ENCODE results near the gene GGT6.

DNA sequence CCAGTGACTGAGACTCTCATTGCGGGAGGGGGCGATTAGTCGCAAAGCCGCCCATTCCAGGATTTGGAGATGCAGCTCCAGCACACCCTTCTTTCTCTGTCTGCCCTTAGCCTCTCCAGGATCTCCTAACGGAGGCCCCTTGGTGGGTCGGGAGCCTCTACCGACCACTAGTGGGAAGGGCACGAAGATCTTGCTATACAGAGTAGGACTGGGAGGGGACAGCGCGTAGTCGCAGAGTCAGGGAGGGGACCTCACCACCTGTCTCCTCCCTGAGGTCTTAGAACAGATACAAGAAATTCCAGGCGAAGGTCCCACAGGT, 23.4 kb upstream of the GGT6 start:
- no peak for TF ChIP-seq CTCF (IDR thresholded peaks at IDR 0.05; ENCODE audit: insufficient read depth, low read depth, low read length)
- no peak for TF ChIP-seq EZH2 (IDR thresholded peaks at IDR 0.05; ENCODE audit: insufficient read depth, low read length)

Data from astrocyte (in vitro differentiated cells and primary cell).